UCSD-AML1 (cell line): ENCODE data around the gene ANKRD45.
"Not testable (repeated sequence)": the region's sequence is repeated elsewhere in the genome, so short reads cannot be mapped to it uniquely, and the experiment has no call there.

Experiments used
- DNase-seq: peaks from one replicate; lab custom pipeline; 2025; ENCODE audit not compliant: unreplicated experiment; lab: John Stamatoyannopoulos, UW

ANKRD45 gene

DNA sequence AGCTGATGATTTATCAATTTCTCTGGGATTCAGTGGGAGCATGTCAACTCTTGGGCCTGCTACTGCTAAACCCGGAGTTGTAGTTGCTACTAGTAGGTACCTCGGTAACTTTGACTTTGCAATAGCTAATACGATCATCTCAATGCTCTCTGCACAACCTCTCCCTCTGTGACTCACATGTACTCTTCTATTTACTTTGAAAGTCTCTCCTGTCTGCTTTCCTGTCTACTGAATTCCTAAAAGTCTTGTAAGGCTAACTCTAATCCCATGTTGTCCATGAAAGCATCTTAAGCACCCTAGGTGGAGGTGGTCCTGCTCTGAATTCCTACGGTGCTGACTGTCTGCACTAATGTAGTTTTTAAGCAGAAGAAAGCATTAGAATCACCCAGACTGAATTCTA lies 96.1 kb downstream of the ANKRD45 start:
- DNase-seq, result no peak

DNA sequence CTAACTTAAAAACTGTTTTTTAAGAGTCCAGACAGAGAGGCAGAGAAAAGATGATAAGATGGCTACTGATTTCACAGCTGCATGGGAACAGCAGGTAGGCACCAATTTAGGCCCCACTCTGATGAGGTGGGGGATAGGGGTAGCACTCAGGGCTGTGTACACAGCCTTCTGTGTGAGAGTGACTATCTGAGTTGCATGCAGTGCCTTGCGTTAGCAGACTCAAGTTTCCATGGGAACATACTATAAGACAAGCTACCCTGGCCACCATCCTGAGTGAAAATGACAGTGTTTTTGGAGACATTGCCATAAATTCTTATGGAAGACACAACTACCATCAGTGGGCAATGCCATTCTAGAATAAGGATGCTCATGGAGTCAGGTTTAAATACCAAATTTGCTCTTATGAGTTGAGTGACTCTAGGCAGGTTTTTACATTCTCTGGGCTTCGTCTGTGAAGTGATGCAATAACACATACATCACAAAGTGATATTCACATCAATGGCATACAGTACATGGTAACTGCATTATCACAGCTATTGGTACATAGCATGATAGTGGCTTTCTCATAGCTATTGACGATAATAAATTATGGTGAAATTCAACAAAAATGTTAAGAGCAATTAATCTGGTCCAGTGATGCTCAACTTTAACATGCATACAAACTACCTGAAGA lies 97.3 kb downstream of the ANKRD45 start:
- no peak for DNase-seq

DNA sequence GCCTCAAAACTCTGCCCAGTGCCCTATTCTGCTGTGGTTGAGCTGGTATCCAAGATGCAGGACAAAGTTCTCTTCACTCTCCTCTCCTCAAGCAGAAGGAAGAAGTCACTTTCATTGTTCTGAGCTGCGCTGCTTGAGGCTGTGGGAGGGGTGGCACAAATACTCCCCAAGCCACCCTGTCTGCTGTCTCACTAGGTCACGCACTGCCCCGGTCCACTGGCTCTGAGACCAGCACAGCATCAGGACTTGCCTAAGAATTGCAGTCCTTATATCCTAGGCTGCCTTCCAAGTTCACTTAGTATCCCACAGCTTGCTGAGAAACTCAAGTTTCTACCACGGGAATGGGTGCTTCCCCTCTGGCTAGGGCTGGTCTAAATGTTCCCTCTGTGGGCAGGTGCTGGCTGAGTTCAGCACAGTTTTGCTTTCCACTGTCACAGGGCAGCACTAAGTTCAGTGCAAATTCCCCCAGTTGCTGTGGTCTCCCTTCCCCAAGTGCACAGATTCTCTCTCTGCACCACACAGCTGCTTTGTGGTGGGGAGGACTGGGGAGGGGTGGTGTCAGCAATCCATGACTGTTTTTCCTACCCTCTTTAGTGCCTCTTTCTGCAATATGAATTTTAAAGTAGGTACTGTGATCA lies 99.2 kb downstream of the ANKRD45 start:
- DNase-seq, result no peak

DNA sequence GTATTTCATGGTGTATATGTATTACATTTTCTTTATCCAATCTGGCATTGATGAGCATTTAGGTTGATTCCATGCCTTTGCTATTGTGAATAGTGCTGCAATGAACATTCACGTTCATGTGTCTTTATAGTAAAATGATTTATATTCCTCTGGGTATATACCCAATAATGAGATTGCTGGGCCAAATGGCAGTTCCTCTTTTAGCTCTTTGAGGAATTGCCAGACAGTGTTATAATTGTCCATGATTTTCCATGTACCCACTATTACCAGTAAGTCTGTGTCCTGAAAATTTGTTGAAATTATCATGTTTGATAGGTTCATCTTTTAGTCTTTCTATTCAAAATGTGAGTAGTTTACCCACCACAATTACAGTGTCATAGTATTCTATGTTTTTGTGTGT lies 101.2 kb downstream of the ANKRD45 start:
- no peak for DNase-seq

DNA sequence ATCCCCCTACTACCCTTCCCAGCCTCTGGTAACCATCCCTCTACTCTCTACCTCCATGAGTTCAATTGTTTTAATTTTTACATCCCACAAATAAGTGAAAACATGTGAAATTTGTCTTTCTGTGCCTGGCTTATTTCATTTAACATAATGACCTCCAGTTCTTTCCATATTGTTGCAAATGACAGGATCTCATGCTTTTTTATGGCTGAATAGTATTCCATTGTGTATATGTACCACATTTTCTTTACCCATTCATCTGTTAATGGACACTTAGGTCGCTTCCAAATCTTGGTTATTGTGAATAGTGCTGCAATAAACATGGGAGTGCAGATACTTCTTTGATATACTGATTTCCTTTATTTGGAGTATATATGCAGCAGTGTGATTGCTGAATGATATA lies 105.8 kb downstream of the ANKRD45 start:
- DNase-seq, result not testable (repeated sequence)

DNA sequence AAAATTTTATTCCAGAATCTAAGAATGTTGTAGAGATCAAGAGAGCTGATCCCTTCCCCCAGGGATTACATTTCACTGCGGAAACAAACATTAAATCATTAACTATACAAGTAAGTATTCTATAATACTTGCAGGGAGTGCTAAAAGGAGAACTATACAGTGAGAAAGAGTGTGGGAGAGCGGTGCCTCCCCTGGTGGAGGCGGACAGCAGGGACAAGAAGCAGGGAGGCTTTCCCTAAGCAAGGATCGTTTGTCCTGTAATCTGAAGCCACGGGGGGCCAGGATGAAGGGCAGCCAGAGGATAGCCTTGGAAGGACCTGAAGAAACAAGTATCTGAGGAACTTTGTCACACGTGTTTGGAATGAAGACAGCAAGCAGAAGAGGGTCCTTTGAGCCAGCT lies 106.8 kb downstream of the ANKRD45 start:
- no peak for DNase-seq

DNA sequence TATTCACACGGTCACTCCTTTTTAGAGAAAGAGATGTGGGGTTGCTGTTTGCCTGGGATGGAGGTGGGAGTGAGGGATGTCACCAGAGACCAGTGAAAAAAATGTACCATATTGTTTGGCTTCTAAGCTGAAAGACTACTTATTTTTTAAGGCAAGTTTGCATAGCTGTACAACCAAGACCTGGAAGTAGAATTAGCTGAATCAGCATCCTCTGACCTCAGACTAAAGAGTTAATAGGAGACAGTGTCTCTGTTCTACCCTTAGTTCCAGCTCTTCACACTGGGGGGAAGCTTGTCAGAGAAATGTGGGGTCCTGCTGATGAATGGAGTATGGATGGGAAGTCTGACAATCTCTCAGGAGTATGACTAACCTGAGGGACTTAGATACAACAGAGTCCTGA lies 108.4 kb downstream of the ANKRD45 start:
- DNase-seq, result no peak

DNA sequence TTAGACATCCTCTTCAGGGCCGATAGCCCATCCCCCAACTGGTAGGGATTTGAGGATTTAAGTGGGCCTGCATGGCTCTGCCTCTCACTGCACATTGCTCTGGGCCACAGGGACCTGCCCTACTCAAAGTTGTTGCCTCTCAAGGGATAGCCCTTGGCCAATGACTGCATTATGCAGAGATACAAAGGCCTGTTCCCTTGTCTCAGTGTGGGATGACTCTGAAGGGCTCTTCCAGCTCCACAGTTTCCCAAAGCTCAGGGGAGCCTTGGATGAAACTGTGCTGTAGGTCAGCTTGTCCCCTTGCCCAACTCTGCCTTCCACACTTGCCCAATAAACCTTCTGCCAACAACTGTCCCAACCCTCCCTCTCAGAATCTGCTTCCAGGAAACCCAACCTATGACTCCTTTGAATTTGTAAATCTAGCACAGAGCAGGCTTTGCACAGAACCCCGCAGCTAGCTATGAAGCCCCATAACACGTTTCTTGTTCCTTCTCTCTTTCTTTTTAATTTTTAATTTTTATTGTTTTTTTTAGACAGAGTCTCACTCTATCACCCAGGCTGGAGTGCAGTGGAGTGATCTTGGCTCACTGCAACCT lies 109.3 kb downstream of the ANKRD45 start:
- DNase-seq, result no peak
